ENCODE data around the gene ZFAND2B.
"Not testable (repeated sequence)": the region's sequence is repeated elsewhere in the genome, so short reads cannot be mapped to it uniquely, and the experiment has no call there.

ZFAND2B gene

DNA sequence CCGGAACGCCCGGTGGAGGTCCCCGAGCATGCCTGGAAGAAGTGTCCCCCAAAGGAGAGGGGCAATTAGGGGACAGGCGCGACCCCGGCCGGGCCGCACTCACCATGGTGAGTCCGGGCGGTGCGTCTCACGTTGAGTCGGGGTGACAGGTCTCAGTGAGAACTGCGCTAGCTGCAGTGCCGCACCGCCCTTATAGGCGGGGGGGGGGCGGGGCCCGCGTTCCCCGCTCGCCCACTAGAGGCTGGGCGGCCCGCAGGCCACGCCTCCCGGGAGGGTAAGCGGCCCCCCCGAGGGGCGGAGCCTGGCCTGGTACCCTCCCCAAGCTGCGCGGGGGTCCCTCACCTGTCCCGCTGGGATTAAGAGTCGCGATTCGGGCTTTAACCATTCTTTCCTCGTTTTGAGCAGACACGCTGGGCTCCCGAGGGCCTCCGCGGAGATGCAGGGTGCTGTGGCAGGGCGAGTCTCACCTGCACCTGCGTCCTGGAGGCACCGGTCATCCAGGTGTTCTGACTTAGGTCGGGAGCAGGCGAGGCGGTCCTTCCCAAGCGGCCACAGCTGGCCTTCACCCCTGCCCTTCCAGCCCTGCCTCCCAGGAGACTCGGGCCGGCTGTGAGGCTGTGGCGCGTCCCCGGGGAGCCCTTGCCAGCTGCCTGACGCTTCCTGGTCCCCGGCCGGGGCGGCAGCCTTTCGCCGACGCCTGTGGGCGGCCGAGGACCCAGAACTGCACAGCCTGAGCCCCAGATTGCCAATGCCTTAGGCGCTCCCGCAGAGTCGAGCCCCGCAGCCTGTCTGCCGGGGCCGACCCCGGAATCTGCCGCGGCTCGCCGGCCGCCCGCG lies 47.4 kb downstream of the ZFAND2B start, which contains the start of gene TUBA4A:
Gene TUBA4A (minus strand): TSS at position 166 of the 837 bp plus-strand sequence. CDS start 60 bp downstream, at position 106.
- peak; percentile 96 for DNase-seq

DNA sequence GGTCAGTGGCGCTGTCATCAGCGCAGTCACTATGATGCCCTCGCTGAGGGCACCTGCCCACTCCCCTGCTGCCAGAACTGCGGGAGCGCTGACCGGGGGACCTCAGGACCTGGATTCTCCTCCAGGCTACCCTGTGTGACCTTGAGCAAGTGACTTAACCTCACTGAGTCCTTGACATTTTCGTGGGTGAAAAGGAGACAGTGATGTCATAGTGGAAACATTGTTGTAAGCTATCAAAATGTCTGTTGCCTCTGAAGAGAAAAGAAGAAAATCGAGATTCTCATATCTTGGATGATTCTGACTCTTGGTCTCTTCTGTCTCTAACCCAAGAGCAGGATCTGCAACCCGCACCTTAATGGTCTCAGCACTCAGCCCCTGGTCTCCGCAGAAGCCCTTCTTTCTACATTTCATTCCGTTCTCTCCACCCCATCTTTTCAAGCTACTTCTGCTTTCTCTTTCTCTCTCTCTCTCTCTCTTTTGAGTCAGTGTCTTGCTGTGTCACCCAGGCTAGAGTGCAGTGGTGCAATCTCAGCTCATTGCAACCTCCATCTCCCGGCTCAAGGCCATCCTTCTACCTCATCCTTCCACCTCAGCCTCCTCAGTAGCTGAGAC lies 48.1 kb downstream of the ZFAND2B start:
- peak; percentile 73 for DNase-seq

DNA sequence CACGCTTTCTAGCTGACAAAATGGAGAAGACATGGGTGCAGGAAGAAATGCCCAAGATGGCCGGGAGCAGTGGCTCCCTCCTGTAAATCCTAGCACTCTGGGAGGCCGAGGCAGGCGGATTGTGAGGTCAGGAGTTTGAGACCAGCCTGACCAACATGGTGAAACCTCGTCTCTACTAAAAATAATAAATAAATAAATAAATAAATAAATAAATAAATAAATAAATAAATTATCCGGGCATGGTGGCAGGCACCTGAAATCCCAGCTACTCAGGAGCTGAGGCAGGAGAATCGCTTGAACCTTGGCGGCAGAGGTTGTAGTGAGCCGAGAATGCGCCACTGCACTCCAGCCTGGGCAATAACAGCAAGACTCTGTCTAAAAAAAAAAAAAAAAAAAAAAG lies 52.4 kb downstream of the ZFAND2B start:
- DNase-seq = not testable (repeated sequence)

Measured in activated effector memory CD4-positive, alpha-beta T cell treated with anti-CD3 and anti-CD28 coated beads, Interleukin-2, amount 50 U/mL, for 16 hours (primary cell).